GM12892 (cell line): ENCODE measurements around the gene ANKRD13C.

ENCODE experiments used
- POLR2AphosphoS5 ChIP-seq: IDR thresholded peaks from 2 replicates; pipeline ENCODE4 v1.6.1; 2011; ENCODE audit warnings: low read depth, low read length, control low read depth
- TAF1 ChIP-seq: IDR thresholded peaks from 2 replicates; pipeline ENCODE4 v1.6.1; 2011; ENCODE audit warnings: low read depth, mild to moderate bottlenecking, control low read depth, low read length, borderline replicate concordance

GRCh38 chr1:70353044-70353443 lies 1.5 kb downstream of the ANKRD13C start:
- TF ChIP-seq POLR2AphosphoS5 (no peak), TAF1 (no peak)
